Cardiac muscle cell (in vitro differentiated cells and primary cell): Measurements from ENCODE around the gene FBXL2. TPM values are rescaled to one million over a fixed set of nuclear protein-coding genes. Genes with fewer than 3 reads are reported as not detected.
A peak's percentile ranks its signal among the peaks of the same experiment; 100 is the strongest.
"Not testable (repeated sequence)": the region's sequence is repeated elsewhere in the genome, so short reads cannot be mapped to it uniquely, and the experiment has no call there.

Experiments
- DNase-seq, 2 donors: peaks; one replicate each; pipeline versions ENCODE4 v3.0.0 to v3.0.0-alpha.2; 2010 to 2017; ENCODE audit warnings: low read depth in 1 of 2, low spot score in 1 of 2
- H3K27ac ChIP-seq: fragments of 200-600 bp; sonication (generic); 2 replicates; pipeline ENCODE4 v1.5.1; 2016
- H3K27me3 ChIP-seq: fragments of 200-600 bp; sonication (generic); 2 replicates; pipeline ENCODE4 v1.6.0; 2016; ENCODE audit warnings: control low read depth
- H3K36me3 ChIP-seq: fragments of 200-600 bp; sonication (generic); 2 replicates; pipeline ENCODE4 v1.5.1; 2016; ENCODE audit warnings: control low read depth
- H3K4me1 ChIP-seq: fragments of 200-600 bp; sonication (generic); 2 replicates; pipeline ENCODE4 v1.8.1; 2017; ENCODE audit warnings: low read depth, mild to moderate bottlenecking, mixed run types
- H3K4me3 ChIP-seq: fragments of 200-600 bp; sonication (generic); 2 replicates; pipeline ENCODE4 v1.5.1; 2016; ENCODE audit warnings: mild to moderate bottlenecking
- H3K9me3 ChIP-seq: fragments of 200-600 bp; sonication (generic); 2 replicates; pipeline ENCODE4 v1.5.1; 2017; ENCODE audit warnings: low read depth, mild to moderate bottlenecking, control low read depth
- polyA plus RNA-seq: library from polyadenylated mRNA; unstranded; fragments of >200 nt; fragmentation: Nextera tagmentation; extraction: Ambion mirVana; gene quantifications from 2 replicates; pipeline ENCODE4 v1.2.1, GENCODE V29; 2016
- total RNA-seq: library from RNA; depleted of rRNA; stranded (reverse); fragments of >200 nt; gene quantifications from 2 replicates; pipeline ENCODE4 v1.2.3, GENCODE V29; 2016
- TF ChIP-seq, protein P1 (sequence below): IDR thresholded peaks from 2 replicates; pipeline ENCODE4 v1.5.1; 2012; ENCODE audit warnings: low read depth, mild to moderate bottlenecking, low read length

FBXL2 gene
- total and polyA plus RNA-seq, 2 experiments from 2014 or later = 17.5 to 27.6 TPM

DNA sequence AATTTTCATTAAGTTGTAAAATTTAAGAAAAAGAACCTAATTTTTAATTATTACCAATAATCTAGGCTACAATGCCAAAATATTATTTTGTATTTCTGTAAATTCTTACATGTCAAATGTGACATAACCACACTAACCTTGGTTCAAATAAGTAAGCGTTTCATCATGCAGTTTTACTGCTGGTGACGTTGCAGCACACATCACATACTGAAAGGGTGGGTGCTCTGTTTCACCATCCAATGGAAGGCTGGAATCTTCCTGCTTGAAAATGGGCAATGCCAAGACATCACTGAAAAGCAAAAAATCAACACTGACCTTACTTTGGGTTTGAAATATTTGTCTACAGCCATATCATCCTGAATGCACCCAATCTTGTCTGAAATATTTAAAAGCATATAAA, 148.2 kb downstream of the FBXL2 start:
- peak in 1 of 2 donors; percentile 44 for DNase-seq
- no peaks in the 10 kb centered on the region for H3K9me3 ChIP-seq
- no peaks in the 10 kb centered on the region for H3K27me3 ChIP-seq
- TF ChIP-seq, protein P1, sequence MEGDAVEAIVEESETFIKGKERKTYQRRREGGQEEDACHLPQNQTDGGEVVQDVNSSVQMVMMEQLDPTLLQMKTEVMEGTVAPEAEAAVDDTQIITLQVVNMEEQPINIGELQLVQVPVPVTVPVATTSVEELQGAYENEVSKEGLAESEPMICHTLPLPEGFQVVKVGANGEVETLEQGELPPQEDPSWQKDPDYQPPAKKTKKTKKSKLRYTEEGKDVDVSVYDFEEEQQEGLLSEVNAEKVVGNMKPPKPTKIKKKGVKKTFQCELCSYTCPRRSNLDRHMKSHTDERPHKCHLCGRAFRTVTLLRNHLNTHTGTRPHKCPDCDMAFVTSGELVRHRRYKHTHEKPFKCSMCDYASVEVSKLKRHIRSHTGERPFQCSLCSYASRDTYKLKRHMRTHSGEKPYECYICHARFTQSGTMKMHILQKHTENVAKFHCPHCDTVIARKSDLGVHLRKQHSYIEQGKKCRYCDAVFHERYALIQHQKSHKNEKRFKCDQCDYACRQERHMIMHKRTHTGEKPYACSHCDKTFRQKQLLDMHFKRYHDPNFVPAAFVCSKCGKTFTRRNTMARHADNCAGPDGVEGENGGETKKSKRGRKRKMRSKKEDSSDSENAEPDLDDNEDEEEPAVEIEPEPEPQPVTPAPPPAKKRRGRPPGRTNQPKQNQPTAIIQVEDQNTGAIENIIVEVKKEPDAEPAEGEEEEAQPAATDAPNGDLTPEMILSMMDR = no peak
- H3K4me3 ChIP-seq = no peak overlapping the region
- H3K4me1 ChIP-seq = peaks cover 14% of the 10 kb centered on the region
- peaks cover 19% of the 10 kb centered on the region for H3K36me3 ChIP-seq
- no peak overlapping the region for H3K27ac ChIP-seq

DNA sequence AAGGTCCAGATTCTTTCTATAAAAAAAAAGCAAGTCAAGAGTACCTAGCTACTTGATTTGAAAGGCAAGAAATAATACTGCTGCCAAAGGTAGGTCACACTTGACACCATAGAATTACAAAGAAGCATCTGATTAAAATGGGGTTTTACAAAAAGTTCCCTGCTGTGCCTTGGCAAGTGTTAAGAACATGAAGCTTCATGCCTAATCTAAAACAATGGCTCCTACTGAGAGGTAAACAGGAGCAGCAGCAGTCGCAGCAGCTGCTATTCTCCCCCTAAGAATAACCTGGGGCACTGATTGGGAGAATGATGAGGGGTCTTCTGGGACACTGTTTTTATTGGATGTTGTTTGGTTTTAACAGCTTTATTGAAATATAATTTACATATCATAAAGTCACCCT, 148.8 kb downstream of the FBXL2 start:
- no peaks in the 10 kb centered on the region for H3K9me3 ChIP-seq
- TF ChIP-seq, protein P1 = no peak
- peaks cover 19% of the 10 kb centered on the region for H3K36me3 ChIP-seq
- H3K27ac ChIP-seq = no peak overlapping the region
- peaks cover 19% of the 10 kb centered on the region for H3K4me1 ChIP-seq
- no peaks in the 10 kb centered on the region for H3K27me3 ChIP-seq
- DNase-seq = no peak
- no peak overlapping the region for H3K4me3 ChIP-seq

DNA sequence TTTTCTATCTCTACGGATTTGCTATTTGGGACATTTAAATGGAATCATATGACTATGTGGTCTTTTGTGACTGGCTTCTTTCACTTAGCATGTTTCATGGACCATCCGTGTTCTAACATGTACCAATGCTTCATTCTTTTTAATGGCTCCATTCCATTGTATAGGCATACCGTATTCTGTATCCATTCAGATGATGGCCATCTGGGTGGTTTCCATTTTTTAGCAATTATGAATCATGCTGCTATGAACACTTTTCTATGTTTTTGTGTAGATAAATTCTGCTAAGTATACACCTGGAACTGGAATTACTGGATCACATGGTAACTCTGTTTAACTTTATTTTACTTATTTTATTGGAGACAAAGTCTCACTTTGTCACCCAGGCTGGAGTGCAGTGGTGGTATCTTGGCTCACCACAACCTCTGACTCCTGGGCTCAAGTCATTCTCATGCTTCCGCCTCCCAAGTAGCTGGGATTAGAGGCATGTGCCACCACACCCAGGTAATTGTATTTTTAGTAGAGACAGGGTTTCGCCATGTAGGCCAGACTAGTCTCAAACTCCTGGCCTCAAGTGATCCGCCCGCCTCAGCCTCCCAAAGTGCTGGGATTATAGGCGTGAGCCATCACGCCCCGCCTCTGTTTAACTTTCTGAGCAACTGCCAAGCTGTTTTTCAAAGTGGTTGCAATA, 149.5 kb downstream of the FBXL2 start:
- TF ChIP-seq, protein P1 = no peak
- H3K27ac ChIP-seq = no peak overlapping the region
- H3K4me3 ChIP-seq = no peak overlapping the region
- no peak for DNase-seq
- no peaks in the 10 kb centered on the region for H3K27me3 ChIP-seq
- peaks cover 19% of the 10 kb centered on the region for H3K4me1 ChIP-seq
- H3K36me3 ChIP-seq = peaks cover 13% of the 10 kb centered on the region
- H3K9me3 ChIP-seq = no peaks in the 10 kb centered on the region

DNA sequence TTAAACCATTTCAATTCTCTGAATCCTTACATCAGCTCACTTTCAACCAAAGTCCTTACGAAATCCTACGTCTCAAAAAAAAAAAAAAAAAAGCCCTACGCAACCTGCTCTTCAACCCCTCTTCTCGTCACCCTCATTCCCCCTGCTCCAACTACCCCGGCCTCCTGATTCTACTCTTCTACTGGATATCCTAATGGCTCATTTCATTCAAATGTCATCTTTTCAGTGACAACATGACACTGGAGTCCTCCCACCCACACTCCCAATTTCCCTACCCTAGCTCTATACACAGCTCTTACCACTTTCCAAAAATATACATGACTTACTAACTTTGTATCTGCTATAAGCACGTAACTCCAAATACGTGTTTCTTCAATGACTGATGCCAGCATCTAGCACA, 151.5 kb downstream of the FBXL2 start:
- Histone ChIP-seq H3K4me3 (no peak overlapping the region), H3K27ac (no peak overlapping the region), H3K4me1 (peaks cover 19% of the 10 kb centered on the region), H3K9me3 (no peaks in the 10 kb centered on the region), H3K27me3 (no peaks in the 10 kb centered on the region), H3K36me3 (peaks cover 9% of the 10 kb centered on the region)
- TF ChIP-seq, protein P1 = no peak
- DNase-seq = no peak

- H3K4me3 ChIP-seq, H3K36me3 ChIP-seq, H3K27me3 ChIP-seq, H3K27ac ChIP-seq, H3K9me3 ChIP-seq, DNase-seq: not testable (repeated sequence)
- H3K4me1 ChIP-seq = peaks cover 19% of the 10 kb centered on the region
These were observed 152.1 kb downstream of the FBXL2 start for GRCh38 chr3:33429306-33429705.

DNA sequence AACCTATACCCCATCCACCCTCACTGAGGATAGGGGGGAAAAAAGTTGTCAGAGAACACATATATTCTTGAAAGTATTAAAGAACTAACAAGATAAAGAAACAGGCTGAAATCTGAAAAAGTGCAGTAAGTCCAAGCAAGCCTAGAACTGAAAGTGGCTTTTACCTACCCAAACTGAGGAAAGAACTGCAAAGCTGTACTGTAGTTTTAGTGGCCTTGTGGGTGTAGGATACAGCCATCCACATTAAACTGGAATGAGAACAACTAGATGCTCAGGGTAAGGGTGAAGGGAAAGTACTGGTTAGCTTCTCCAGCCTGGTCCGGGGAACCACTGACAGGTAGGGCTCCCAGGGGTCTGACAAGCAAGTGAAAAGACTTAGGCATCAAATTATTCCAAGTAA, 152.8 kb downstream of the FBXL2 start:
- Histone ChIP-seq H3K27ac (no peak overlapping the region), H3K9me3 (no peaks in the 10 kb centered on the region), H3K4me1 (peaks cover 19% of the 10 kb centered on the region), H3K27me3 (no peaks in the 10 kb centered on the region), H3K36me3 (no peaks in the 10 kb centered on the region), H3K4me3 (no peak overlapping the region)
- DNase-seq = no peak
- TF ChIP-seq, protein P1 = no peak
